ENCODE data around the gene EIF1AY.

GRCh38 chrY:20555820-20556219, 19.8 kb upstream of the EIF1AY start:
- no peak for TF ChIP-seq POLR2A (IDR thresholded peaks at IDR 0.05)
- TF ChIP-seq, protein P1, sequence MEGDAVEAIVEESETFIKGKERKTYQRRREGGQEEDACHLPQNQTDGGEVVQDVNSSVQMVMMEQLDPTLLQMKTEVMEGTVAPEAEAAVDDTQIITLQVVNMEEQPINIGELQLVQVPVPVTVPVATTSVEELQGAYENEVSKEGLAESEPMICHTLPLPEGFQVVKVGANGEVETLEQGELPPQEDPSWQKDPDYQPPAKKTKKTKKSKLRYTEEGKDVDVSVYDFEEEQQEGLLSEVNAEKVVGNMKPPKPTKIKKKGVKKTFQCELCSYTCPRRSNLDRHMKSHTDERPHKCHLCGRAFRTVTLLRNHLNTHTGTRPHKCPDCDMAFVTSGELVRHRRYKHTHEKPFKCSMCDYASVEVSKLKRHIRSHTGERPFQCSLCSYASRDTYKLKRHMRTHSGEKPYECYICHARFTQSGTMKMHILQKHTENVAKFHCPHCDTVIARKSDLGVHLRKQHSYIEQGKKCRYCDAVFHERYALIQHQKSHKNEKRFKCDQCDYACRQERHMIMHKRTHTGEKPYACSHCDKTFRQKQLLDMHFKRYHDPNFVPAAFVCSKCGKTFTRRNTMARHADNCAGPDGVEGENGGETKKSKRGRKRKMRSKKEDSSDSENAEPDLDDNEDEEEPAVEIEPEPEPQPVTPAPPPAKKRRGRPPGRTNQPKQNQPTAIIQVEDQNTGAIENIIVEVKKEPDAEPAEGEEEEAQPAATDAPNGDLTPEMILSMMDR (IDR thresholded peaks at IDR 0.05): no peak
